ENCODE data around the gene THRAP3.

- TF ChIP-seq GATA2 (IDR thresholded peaks at IDR 0.05; ENCODE audit: low read depth, low read length) = no peak
- no peak for TF ChIP-seq GATA3 (IDR thresholded peaks at IDR 0.05; ENCODE audit: low read depth, low read length)
These were observed 115.0 kb downstream of the THRAP3 start for GRCh38 chr1:36339215-36339614.

Data from SH-SY5Y (cell line).